GM12878 (cell line): Measurements from ENCODE around the gene PLD3.

Experiments used
- CHD1 ChIP-seq: IDR thresholded peaks from 2 replicates; pipeline ENCODE4 v1.6.1; 2012; ENCODE audit warnings: low read depth, low read length, improper control_type of control experiment
- CTCF ChIP-seq, 3 experiments: IDR thresholded peaks in 2 of 3; conservative IDR thresholded peaks in 1 of 3; 2 replicates each; pipeline ENCODE4 v1.5.1; 2011; ENCODE audit warnings: low read depth in 3 of 3, low read length in 3 of 3, mild to moderate bottlenecking in 3 of 3, control low read depth in 2 of 3, moderate library complexity in 2 of 3, inconsistent platforms in 1 of 3, mixed read lengths in 1 of 3; ENCODE audit not compliant: control insufficient read depth in 2 of 3, insufficient read depth in 1 of 3; ENCODE audit errors: extremely low read depth in 1 of 3
- CUX1 ChIP-seq: IDR thresholded peaks from 2 replicates; pipeline ENCODE4 v1.6.1; 2012; ENCODE audit warnings: improper control_type of control experiment, low read depth, low read length; ENCODE audit not compliant: insufficient replicate concordance
- JUND ChIP-seq: IDR thresholded peaks from 2 replicates; pipeline ENCODE4 v1.6.1; 2012; ENCODE audit warnings: low read depth, mild to moderate bottlenecking, low read length, improper control_type of control experiment, moderate library complexity
- SUZ12 ChIP-seq: fragments of 200-600 bp; sonication (generic); IDR thresholded peaks from one replicate; pipeline ENCODE4 v1.6.1; 2018; ENCODE audit warnings: antibody characterized with exemption, mild to moderate bottlenecking; ENCODE audit not compliant: unreplicated experiment

- no peak for TF ChIP-seq JUND
- no peak for TF ChIP-seq CHD1
- no peak for TF ChIP-seq CTCF (IDR thresholded peaks at IDR 0.05 in 2 of 3, conservative IDR thresholded peaks at IDR 0.05 in 1 of 3; ENCODE audit: control insufficient read depth in 2 of 3, extremely low read depth in 1 of 3, insufficient read depth in 1 of 3, low read depth in 3 of 3, low read length in 3 of 3)
- no peak for TF ChIP-seq CUX1
- TF ChIP-seq SUZ12, result no peak
Measured at GRCh38 chr19:40363069-40363468, 14.6 kb downstream of the PLD3 start.
